Neuron (in vitro differentiated cells): Measurements from ENCODE around the gene FGF5.
"Not testable (repeated sequence)": the region's sequence is repeated elsewhere in the genome, so short reads cannot be mapped to it uniquely, and the experiment has no call there.

Experiments used
- H2AFZ ChIP-seq: one replicate; pipeline ENCODE4 v1.6.1; 2013; ENCODE audit warnings: low read depth, mild to moderate bottlenecking, inconsistent platforms, low read length, moderate library complexity
- H3K27me3 ChIP-seq: one replicate; pipeline ENCODE4 v1.6.1; 2013; ENCODE audit warnings: low read length; ENCODE audit not compliant: insufficient read depth
- H3K36me3 ChIP-seq: one replicate; pipeline ENCODE4 v1.6.1; 2013; ENCODE audit warnings: low read length; ENCODE audit not compliant: insufficient read depth
- H3K4me1 ChIP-seq: one replicate; pipeline ENCODE4 v1.6.1; 2013; ENCODE audit warnings: low read length; ENCODE audit not compliant: insufficient read depth
- H3K4me3 ChIP-seq: 2 replicates; pipeline ENCODE4 v1.5.1; 2013; ENCODE audit warnings: mild to moderate bottlenecking, low read length, moderate library complexity
- H3K9me3 ChIP-seq: one replicate; pipeline ENCODE4 v1.6.1; 2013; ENCODE audit warnings: low read length

FGF5 gene

GRCh38 chr4:80309294-80310004, 43.0 kb downstream of the FGF5 start:
- Histone ChIP-seq H3K36me3 (no peaks in the 10 kb centered on the region), H3K4me3 (no peak overlapping the region), H3K27me3 (peaks cover 6% of the 10 kb centered on the region), H3K4me1 (no peaks in the 10 kb centered on the region), H2AFZ (no peak overlapping the region), H3K9me3 (no peaks in the 10 kb centered on the region)

DNA sequence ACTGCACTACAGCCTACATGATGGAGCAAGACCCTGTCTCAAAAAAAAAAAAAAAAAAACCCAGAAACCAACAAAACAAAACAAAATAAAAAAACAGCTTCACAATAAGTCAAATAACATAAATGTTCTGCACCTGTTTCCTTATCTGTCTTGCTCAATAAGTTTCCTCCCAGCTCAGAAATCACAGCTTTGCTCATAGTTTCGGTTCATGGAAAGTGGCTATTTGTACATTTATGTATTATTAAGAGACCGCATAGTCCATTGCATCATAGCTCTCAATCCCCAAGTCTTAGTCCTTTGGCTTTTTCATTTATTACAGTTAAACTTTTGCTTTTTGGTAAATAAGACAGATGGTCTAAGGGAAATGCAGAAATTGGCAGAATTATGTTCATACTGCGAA, 44.7 kb downstream of the FGF5 start:
- no peak overlapping the region for H3K4me3 ChIP-seq
- peaks cover 6% of the 10 kb centered on the region for H3K27me3 ChIP-seq
- H3K9me3 ChIP-seq, result no peaks in the 10 kb centered on the region
- no peak overlapping the region for H2AFZ ChIP-seq
- no peaks in the 10 kb centered on the region for H3K36me3 ChIP-seq
- no peaks in the 10 kb centered on the region for H3K4me1 ChIP-seq

DNA sequence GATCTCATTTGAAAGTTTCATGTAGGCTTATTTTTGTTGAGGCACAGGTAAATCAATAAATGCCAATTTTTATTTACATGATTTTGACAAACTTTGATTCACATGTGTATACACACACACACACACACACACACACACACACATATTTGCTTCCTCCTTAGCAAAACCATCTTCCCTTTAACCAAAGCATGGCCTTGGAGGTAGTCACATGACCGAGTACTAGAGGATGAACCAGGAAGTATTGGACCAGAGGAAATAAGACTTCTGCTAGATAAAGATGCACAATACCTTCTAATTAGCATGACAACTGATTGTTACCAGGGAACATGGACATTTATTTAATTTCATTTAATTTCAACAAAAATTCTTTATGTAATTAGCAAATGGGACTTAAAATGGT, 45.7 kb downstream of the FGF5 start:
- Histone ChIP-seq H2AFZ (no peak overlapping the region), H3K9me3 (no peaks in the 10 kb centered on the region), H3K27me3 (peaks cover 4% of the 10 kb centered on the region), H3K36me3 (no peaks in the 10 kb centered on the region), H3K4me3 (no peak overlapping the region), H3K4me1 (no peaks in the 10 kb centered on the region)

- Histone ChIP-seq H3K4me3 (no peak overlapping the region), H3K9me3 (no peaks in the 10 kb centered on the region), H2AFZ (no peak overlapping the region), H3K27me3 (no peaks in the 10 kb centered on the region), H3K36me3 (no peaks in the 10 kb centered on the region), H3K4me1 (no peaks in the 10 kb centered on the region)
These were observed 47.2 kb downstream of the FGF5 start for GRCh38 chr4:80313627-80314026.

DNA sequence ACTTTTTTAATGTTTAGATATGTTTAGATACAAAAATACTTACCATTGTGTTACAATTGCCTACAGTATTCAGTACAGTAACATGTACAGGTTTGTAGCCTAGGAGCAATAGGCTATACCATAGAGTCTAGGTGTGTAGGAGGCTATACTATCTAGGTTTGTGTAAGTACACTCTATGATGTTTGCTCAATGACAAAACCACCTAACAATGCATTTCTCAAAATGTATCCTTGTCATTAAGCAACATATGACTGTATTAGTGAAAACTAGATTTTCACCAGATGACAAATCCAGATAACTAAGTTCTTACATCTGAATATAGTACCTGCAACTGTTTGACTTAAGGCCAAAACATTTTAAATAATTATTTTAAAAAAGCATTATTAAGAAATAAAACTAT, 49.4 kb downstream of the FGF5 start:
- H3K27me3 ChIP-seq, H3K4me1 ChIP-seq, H3K4me3 ChIP-seq, H2AFZ ChIP-seq, H3K36me3 ChIP-seq, H3K9me3 ChIP-seq: not testable (repeated sequence)

DNA sequence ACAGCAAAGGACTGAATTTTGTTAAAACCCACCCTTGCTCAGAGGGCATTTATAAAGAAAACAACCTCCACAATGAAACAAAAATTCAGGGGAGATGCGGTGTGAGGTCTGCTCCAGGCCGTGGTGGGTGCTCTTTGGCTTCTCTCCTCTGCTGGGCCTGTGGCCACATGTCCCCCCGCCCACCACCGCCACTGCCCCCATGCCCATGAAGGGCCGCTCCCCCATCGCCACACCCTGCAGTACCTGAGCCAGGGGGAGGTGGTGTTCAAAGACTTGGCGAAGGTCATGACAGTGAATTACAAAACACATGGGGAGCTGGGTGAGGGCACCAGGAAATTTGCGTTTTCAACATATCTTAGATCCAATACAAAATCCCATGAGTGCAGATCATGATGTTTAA, 54.9 kb downstream of the FGF5 start:
- Histone ChIP-seq H3K27me3 (no peaks in the 10 kb centered on the region), H3K36me3 (no peaks in the 10 kb centered on the region), H2AFZ (no peak overlapping the region), H3K9me3 (no peaks in the 10 kb centered on the region), H3K4me1 (no peaks in the 10 kb centered on the region), H3K4me3 (no peak overlapping the region)

DNA sequence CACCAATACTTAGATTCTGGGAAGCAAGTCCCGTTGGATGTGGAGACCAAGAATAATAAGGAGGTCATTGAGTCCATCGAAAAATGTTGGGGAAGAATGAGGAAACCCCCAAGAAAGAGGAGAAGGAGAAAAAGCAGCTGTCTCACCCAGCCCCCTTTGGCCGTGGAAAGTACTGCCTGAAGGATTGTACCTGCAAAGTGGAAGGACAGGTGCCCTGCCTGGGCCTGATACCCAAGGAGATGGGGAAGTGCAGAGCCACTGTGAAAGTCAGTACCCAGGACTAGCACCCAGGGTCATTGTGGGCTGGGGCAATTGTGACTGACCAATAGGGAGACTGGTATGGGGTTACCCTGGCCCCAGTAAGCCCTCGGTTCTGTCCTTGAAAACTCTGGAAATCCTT, 55.3 kb downstream of the FGF5 start:
- H3K4me1 ChIP-seq, result no peaks in the 10 kb centered on the region
- no peaks in the 10 kb centered on the region for H3K9me3 ChIP-seq
- no peaks in the 10 kb centered on the region for H3K27me3 ChIP-seq
- no peak overlapping the region for H2AFZ ChIP-seq
- H3K36me3 ChIP-seq, result no peaks in the 10 kb centered on the region
- H3K4me3 ChIP-seq, result no peak overlapping the region

DNA sequence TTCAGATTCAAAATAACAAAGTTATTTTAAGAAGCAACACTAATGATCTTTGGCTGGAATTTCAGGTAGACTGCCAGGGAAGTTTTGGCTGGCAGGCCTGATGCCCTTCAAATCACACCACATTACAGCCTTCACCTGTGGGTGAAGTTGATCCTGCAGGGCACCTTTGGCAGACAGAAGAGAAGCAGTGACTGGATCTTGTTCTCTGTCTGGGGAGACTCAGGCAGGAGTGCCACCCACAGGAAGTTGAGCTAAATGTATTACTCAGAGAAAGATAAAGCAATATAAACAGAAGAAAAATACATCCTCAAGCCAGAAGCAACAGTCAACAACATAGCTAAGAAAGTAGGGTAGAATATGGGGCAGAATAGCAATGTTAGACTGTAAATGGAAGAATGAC, 56.3 kb downstream of the FGF5 start:
- Histone ChIP-seq H3K9me3 (no peaks in the 10 kb centered on the region), H3K4me3 (no peak overlapping the region), H3K36me3 (no peaks in the 10 kb centered on the region), H2AFZ (no peak overlapping the region), H3K4me1 (no peaks in the 10 kb centered on the region), H3K27me3 (no peaks in the 10 kb centered on the region)

GRCh38 chr4:80324171-80324570, 57.7 kb downstream of the FGF5 start:
- Histone ChIP-seq H3K9me3 (no peaks in the 10 kb centered on the region), H2AFZ (no peak overlapping the region), H3K4me3 (no peak overlapping the region), H3K4me1 (no peaks in the 10 kb centered on the region), H3K27me3 (no peaks in the 10 kb centered on the region), H3K36me3 (no peaks in the 10 kb centered on the region)

DNA sequence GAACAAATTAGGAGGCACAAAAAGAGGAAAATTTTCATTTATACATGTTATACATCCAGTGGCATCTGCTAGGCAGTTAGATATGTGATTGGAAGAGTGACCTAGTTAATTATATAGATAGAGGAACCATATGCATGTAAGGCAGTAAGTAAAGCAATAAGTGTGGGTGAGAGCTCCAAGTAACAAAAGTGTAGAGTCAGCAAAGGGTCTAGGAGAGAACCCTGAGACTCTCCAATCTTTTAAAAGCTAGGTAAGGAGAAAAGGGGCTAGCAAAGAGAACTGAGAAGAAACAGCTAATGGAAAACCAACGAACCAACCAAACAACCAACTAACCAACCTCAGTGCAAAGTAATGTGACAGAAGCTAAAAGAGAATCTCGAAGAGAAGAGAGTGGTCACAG, 65.2 kb downstream of the FGF5 start:
- Histone ChIP-seq H3K4me1 (peaks cover 7% of the 10 kb centered on the region), H3K36me3 (no peaks in the 10 kb centered on the region), H2AFZ (no peak overlapping the region), H3K9me3 (no peaks in the 10 kb centered on the region), H3K27me3 (peaks cover 5% of the 10 kb centered on the region), H3K4me3 (no peak overlapping the region)

DNA sequence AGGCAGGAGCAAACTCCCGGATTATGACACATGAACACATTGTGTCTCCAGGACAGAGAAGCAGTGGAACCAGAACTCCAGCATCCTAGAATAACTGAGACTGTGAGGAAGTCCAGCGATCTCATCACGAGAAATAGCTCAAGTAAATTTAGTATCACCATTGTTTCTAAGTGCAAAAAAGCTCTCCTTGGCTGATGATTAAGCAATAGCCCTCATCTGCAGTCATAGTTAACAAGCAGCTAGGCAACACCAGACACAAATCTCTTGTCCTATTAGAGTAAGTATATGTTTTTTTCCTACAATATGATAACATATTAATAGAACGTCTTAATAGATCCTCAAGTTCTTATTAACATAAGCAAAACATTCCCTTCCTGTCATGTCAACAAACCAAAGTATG, 66.7 kb downstream of the FGF5 start:
- Histone ChIP-seq H3K4me3 (no peak overlapping the region), H3K9me3 (no peaks in the 10 kb centered on the region), H2AFZ (no peak overlapping the region), H3K4me1 (peaks cover 7% of the 10 kb centered on the region), H3K27me3 (peaks cover 5% of the 10 kb centered on the region), H3K36me3 (no peaks in the 10 kb centered on the region)

DNA sequence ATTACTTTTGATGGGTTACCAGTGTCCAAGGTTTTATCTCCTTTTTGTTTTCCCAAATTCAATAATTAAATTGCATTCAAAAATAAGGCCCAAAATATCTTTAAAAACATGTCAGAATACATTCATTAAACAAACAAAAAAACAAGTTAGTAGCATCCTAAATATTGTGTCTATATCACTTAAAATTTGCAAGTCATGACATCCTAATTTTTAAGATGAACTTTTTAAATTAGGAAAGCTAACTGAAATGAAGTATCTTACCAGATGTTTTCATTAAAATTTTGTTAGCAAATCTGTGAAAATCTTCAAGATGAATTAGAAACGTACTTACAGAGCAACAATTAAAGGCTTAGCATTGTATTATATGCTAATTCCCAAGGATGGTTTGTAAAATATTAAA, 68.1 kb downstream of the FGF5 start:
- Histone ChIP-seq H3K9me3 (no peaks in the 10 kb centered on the region), H3K36me3 (no peaks in the 10 kb centered on the region), H3K4me1 (peaks cover 7% of the 10 kb centered on the region), H2AFZ (no peak overlapping the region), H3K27me3 (peaks cover 5% of the 10 kb centered on the region), H3K4me3 (no peak overlapping the region)

DNA sequence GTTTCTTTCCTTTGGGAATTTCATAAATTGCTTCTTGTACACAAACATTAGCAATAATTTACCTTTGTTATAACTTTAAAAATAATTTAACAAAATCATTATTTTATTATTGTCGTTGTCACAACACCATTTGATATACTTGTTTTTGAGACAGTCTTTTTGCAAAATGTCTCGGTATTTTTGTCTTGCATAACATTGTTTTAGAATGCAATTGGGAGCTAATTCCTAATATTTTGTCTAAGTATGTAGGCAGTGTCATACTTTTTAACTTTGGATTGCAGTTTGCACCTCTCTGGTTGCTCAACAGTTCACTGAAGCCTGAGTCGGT, 68.7 kb downstream of the FGF5 start:
- Histone ChIP-seq H3K36me3 (no peaks in the 10 kb centered on the region), H3K4me1 (peaks cover 7% of the 10 kb centered on the region), H3K4me3 (peak overlapping the region; percentile 82), H3K9me3 (no peaks in the 10 kb centered on the region), H3K27me3 (peaks cover 5% of the 10 kb centered on the region), H2AFZ (peak overlapping the region; percentile 86)

DNA sequence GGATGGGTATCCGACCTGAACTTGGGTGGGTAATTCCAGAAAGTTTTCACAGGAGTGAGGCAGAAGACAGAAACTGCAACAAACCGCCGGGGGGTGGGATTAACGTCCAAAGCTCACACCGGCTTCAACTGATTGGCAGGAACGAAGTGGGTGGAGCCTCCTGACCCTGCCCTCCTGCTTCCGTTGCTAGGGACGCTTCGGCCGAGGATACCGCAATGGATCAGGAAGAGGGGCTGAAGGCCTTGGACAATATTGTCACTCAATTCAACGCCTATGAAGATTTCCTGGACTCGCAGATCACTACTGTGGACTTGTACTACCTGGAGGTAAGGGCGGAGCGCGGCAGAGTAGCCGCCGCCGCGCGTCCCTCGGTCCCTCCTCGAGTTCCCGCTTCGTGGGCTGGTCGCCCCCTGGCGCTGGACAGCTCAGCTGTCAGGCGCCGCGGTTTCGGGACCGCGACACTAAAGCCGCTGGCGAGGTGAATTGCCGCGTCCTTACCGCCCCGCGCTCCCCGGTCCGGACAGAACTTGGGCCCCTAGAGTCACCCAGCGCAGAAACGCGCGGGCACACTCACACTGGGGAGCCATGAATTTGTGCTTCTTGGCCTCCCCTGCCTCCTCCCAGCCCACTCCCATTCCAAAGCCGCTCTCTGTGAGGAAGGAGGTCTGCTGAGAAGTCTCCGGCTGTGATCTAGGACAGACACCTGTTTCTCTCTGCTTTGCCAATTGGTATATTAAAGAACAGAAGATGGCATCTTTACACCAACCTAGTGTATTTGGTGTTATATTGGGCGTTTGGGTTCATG, 69.3 kb downstream of the FGF5 start, which contains the start of gene CFAP299:
CFAP299 (plus strand) TSS at position 177 of the 805 bp plus-strand sequence.
- H3K36me3 ChIP-seq, result no peaks in the 10 kb centered on the region
- peaks cover 5% of the 10 kb centered on the region for H3K27me3 ChIP-seq
- peak within 1 kb of the TSS; percentile 82 for H3K4me3 ChIP-seq
- peak within 1 kb of the TSS; percentile 86 for H2AFZ ChIP-seq
- H3K4me1 ChIP-seq, result peaks cover 7% of the 10 kb centered on the region
- no peaks in the 10 kb centered on the region for H3K9me3 ChIP-seq
